ENCODE measurements around the gene CPNE7. TPM values are rescaled to one million over a fixed set of nuclear protein-coding genes. Genes with fewer than 3 reads are reported as not detected.

Gene CPNE7
- total and polyA plus RNA-seq, 2 of the 8 experiments (the other 6 are each of a cell fraction or from before 2014, with no cell fraction given): 10.0 to 23.7 TPM

- TF ChIP-seq CBX8 (IDR thresholded peaks at IDR 0.05; ENCODE audit: borderline replicate concordance, low read depth, low read length) (no peak), RBBP5 (IDR thresholded peaks at IDR 0.05; ENCODE audit: borderline replicate concordance, low read depth, low read length) (peak; percentile 89), POLR2A (IDR thresholded peaks at IDR 0.05; ENCODE audit: control extremely low read depth in 1 of 2, low read depth in 2 of 2, low read length in 2 of 2) (no peak), EGR1 (IDR thresholded peaks at IDR 0.05; ENCODE audit: borderline replicate concordance, low read depth, low read length) (0 out of 2 replicates have a peak, but pooled peaks have one; percentile 30)
- TF ChIP-seq, protein P1, sequence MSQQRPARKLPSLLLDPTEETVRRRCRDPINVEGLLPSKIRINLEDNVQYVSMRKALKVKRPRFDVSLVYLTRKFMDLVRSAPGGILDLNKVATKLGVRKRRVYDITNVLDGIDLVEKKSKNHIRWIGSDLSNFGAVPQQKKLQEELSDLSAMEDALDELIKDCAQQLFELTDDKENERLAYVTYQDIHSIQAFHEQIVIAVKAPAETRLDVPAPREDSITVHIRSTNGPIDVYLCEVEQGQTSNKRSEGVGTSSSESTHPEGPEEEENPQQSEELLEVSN (IDR thresholded peaks at IDR 0.05): no peak
Observed at GRCh38 chr16:89574681-89575246, 794 bp upstream of the CPNE7 start (continued).

Measured in H1 (cell line).